ENCODE data around the gene RIPK4. TPM values are rescaled to one million over a fixed set of nuclear protein-coding genes. Genes with fewer than 3 reads are reported as not detected.

RIPK4 gene
- polyA plus RNA-seq, 1 donor from 2014 or later: not detected

DNA sequence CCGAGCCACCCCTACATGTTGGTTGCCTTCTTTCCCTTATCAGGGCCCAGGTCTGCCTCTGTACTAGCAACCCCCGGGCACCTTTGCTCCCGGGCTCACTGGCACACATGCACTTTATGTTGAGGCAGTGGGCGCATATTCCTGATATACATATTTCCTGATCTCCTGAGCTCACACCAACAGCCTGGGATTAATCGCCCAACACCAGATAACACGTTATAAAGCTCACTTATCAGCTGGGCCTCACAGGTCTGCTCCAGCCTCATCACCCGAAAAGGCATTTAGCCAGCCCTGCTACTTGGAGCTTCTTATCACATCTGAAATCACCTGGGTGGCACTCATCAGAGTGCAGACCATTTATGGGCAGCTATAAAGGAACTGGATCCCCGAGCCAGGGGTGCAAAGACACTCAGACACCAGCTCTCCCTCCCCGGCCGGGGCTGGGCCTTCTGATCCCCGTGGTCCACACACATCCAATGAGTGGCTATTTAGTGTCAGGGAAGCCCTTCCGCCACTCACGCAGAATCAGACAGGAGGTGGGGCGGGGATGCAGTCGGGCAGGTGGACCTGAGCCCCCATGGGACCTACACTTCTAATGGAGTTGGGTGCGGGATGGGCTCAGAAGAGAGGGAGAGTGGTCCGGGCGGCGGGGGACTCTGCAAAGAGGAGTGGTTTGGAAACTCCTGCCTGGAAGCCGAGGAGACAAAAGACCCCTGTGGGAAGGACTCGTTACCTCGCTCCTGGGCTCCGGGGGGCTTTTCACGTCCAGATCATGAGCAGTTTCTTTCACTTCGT lies 21.6 kb downstream of the RIPK4 start:
- Histone ChIP-seq H3F3A (ENCODE audit: insufficient read depth, low read length, poor library complexity, severe bottlenecking) (no peaks in the 10 kb centered on the region), H3K27ac (ENCODE audit: low read length) (no peak overlapping the region), H3K27me3 (ENCODE audit: insufficient read depth, low read depth, low read length) (no peaks in the 10 kb centered on the region), H3K9me2 (ENCODE audit: insufficient read depth, low read length) (no peaks in the 10 kb centered on the region), H3K4me2 (ENCODE audit: low read length) (no peak overlapping the region), H3K9me3 (ENCODE audit: low read length) (no peaks in the 10 kb centered on the region), H2AFZ (ENCODE audit: low read depth, low read length) (no peak overlapping the region), H4K20me1 (ENCODE audit: insufficient read depth) (no peaks in the 10 kb centered on the region), H3K36me3 (ENCODE audit: insufficient read depth, low read length) (no peaks in the 10 kb centered on the region), H3K9ac (ENCODE audit: low read length) (no peak overlapping the region), H3K79me2 (replicated peaks; ENCODE audit: insufficient read depth, low read length) (no peaks in the 10 kb centered on the region), H3K4me3 (ENCODE audit: low read length) (no peak overlapping the region)
- no peak for TF ChIP-seq EZH2 (IDR thresholded peaks at IDR 0.05; ENCODE audit: borderline replicate concordance, insufficient read depth, low read length, poor library complexity, severe bottlenecking)
- TF ChIP-seq SMC3 (conservative IDR thresholded peaks at IDR 0.05; ENCODE audit: poor library complexity): no peak
- TF ChIP-seq RAD21 (conservative IDR thresholded peaks at IDR 0.05): no peak
- no peak for TF ChIP-seq TAF1 (IDR thresholded peaks at IDR 0.05; ENCODE audit: low read depth)
- TF ChIP-seq, protein P1, sequence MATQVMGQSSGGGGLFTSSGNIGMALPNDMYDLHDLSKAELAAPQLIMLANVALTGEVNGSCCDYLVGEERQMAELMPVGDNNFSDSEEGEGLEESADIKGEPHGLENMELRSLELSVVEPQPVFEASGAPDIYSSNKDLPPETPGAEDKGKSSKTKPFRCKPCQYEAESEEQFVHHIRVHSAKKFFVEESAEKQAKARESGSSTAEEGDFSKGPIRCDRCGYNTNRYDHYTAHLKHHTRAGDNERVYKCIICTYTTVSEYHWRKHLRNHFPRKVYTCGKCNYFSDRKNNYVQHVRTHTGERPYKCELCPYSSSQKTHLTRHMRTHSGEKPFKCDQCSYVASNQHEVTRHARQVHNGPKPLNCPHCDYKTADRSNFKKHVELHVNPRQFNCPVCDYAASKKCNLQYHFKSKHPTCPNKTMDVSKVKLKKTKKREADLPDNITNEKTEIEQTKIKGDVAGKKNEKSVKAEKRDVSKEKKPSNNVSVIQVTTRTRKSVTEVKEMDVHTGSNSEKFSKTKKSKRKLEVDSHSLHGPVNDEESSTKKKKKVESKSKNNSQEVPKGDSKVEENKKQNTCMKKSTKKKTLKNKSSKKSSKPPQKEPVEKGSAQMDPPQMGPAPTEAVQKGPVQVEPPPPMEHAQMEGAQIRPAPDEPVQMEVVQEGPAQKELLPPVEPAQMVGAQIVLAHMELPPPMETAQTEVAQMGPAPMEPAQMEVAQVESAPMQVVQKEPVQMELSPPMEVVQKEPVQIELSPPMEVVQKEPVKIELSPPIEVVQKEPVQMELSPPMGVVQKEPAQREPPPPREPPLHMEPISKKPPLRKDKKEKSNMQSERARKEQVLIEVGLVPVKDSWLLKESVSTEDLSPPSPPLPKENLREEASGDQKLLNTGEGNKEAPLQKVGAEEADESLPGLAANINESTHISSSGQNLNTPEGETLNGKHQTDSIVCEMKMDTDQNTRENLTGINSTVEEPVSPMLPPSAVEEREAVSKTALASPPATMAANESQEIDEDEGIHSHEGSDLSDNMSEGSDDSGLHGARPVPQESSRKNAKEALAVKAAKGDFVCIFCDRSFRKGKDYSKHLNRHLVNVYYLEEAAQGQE (IDR thresholded peaks at IDR 0.05; ENCODE audit: borderline replicate concordance): no peak
- TF ChIP-seq, protein P2, sequence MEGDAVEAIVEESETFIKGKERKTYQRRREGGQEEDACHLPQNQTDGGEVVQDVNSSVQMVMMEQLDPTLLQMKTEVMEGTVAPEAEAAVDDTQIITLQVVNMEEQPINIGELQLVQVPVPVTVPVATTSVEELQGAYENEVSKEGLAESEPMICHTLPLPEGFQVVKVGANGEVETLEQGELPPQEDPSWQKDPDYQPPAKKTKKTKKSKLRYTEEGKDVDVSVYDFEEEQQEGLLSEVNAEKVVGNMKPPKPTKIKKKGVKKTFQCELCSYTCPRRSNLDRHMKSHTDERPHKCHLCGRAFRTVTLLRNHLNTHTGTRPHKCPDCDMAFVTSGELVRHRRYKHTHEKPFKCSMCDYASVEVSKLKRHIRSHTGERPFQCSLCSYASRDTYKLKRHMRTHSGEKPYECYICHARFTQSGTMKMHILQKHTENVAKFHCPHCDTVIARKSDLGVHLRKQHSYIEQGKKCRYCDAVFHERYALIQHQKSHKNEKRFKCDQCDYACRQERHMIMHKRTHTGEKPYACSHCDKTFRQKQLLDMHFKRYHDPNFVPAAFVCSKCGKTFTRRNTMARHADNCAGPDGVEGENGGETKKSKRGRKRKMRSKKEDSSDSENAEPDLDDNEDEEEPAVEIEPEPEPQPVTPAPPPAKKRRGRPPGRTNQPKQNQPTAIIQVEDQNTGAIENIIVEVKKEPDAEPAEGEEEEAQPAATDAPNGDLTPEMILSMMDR (IDR thresholded peaks at IDR 0.05; ENCODE audit: poor library complexity, severe bottlenecking): no peak
- TF ChIP-seq POLR2AphosphoS5 (IDR thresholded peaks at IDR 0.05): no peak
- no peak for TF ChIP-seq EP300 (conservative IDR thresholded peaks at IDR 0.05; ENCODE audit: poor library complexity, severe bottlenecking)
- no peak for TF ChIP-seq MXI1 (conservative IDR thresholded peaks at IDR 0.05; ENCODE audit: poor library complexity, severe bottlenecking)

DNA sequence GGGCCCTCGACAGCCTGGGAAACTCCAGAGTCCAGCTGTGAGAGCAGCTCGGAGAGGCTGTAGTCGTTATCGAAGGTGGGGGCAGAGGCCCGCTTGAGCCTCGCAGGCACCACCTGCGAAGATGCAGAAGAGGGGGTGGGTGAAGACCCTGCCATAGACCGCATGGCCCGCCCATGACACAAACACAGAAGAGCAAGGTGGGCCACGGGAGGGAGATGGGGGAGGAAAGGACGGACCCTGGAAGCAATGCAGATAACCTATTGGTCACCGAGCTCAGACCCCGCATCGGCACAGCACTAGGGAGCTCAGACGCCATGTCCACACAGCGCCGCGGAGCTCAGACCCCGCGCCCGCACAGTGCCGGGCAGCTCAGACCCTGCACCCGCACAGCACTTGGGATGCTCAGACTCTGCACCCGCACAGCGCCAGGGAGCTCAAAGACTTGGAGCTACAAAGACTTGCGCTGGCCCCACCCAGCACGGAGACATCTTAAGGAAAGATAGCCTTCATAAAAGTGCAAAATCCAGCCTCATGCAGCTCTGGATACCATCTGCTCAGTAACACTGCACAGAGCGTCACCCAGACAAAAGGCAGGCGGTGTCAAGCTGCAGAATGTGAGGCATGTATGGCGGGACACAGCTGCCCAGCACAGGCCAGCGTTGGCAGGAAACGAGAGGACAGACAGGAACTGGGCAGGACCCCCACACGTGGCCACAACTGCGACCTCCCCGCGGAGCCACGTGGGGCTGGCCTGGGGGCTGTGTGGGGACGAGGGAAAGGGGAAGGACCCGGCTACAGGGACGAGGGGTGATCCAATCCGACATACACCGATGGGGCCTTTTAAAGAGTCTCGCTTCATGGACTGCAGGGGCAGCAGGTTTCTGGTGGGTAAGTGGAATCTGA lies 22.6 kb downstream of the RIPK4 start:
- TF ChIP-seq, protein P1 (IDR thresholded peaks at IDR 0.05; ENCODE audit: borderline replicate concordance): no peak
- TF ChIP-seq RAD21 (conservative IDR thresholded peaks at IDR 0.05): no peak
- no peak for TF ChIP-seq MXI1 (conservative IDR thresholded peaks at IDR 0.05; ENCODE audit: poor library complexity, severe bottlenecking)
- no peak for TF ChIP-seq SMC3 (conservative IDR thresholded peaks at IDR 0.05; ENCODE audit: poor library complexity)
- no peak for TF ChIP-seq TAF1 (IDR thresholded peaks at IDR 0.05; ENCODE audit: low read depth)
- TF ChIP-seq, protein P2 (IDR thresholded peaks at IDR 0.05; ENCODE audit: poor library complexity, severe bottlenecking): no peak
- no peak for TF ChIP-seq EP300 (conservative IDR thresholded peaks at IDR 0.05; ENCODE audit: poor library complexity, severe bottlenecking)
- no peak for TF ChIP-seq POLR2AphosphoS5 (IDR thresholded peaks at IDR 0.05)
- TF ChIP-seq EZH2 (IDR thresholded peaks at IDR 0.05; ENCODE audit: borderline replicate concordance, insufficient read depth, low read length, poor library complexity, severe bottlenecking): no peak
- no peak overlapping the region for H2AFZ ChIP-seq (ENCODE audit: low read depth, low read length)
- no peaks in the 10 kb centered on the region for H3F3A ChIP-seq (ENCODE audit: insufficient read depth, low read length, poor library complexity, severe bottlenecking)

More for the DNA sequence above, 22.6 kb downstream of the RIPK4 start:
- H3K9ac ChIP-seq (ENCODE audit: low read length): no peak overlapping the region
- H3K27me3 ChIP-seq (ENCODE audit: insufficient read depth, low read depth, low read length): no peaks in the 10 kb centered on the region
- no peaks in the 10 kb centered on the region for H3K79me2 ChIP-seq (replicated peaks; ENCODE audit: insufficient read depth, low read length)
- H3K9me2 ChIP-seq (ENCODE audit: insufficient read depth, low read length): no peaks in the 10 kb centered on the region
- H3K36me3 ChIP-seq (ENCODE audit: insufficient read depth, low read length): no peaks in the 10 kb centered on the region
- H3K27ac ChIP-seq (ENCODE audit: low read length): no peak overlapping the region
- no peak overlapping the region for H3K4me3 ChIP-seq (ENCODE audit: low read length)
- no peaks in the 10 kb centered on the region for H4K20me1 ChIP-seq (ENCODE audit: insufficient read depth)
- no peak overlapping the region for H3K4me2 ChIP-seq (ENCODE audit: low read length)
- no peaks in the 10 kb centered on the region for H3K9me3 ChIP-seq (ENCODE audit: low read length)
